Mucosa of descending colon (tissue), 3 donors: ENCODE data around the gene EPDR1. TPM values are rescaled to one million over a fixed set of nuclear protein-coding genes. Genes with fewer than 3 reads are reported as not detected.

ENCODE experiments used
- ATAC-seq: fragments of 200-7000 bp; cut with Tn5 transposase; one replicate; pipeline ENCODE4 v1.9.1; 2020; ENCODE audit warnings: mild to moderate bottlenecking, moderate library complexity
- DNase-seq, 3 donors: peaks; one replicate each; pipeline ENCODE4 v3.0.0-alpha.2; 2020
- H3K36me3 ChIP-seq: fragments of 200-600 bp; one replicate; pipeline ENCODE4 v1.8.0; 2021; ENCODE audit warnings: low read depth, mild to moderate bottlenecking
- H3K4me1 ChIP-seq: fragments of 200-600 bp; one replicate; pipeline ENCODE4 v1.8.0; 2021; ENCODE audit warnings: low read depth, mild to moderate bottlenecking
- H3K4me3 ChIP-seq: fragments of 200-600 bp; one replicate; pipeline ENCODE4 v1.8.0; 2021; ENCODE audit warnings: mild to moderate bottlenecking
- H3K9me3 ChIP-seq: fragments of 200-600 bp; one replicate; pipeline ENCODE4 v1.8.0; 2021; ENCODE audit warnings: mild to moderate bottlenecking
- CTCF ChIP-seq: fragments of 200-600 bp; IDR thresholded peaks from one replicate; pipeline ENCODE4 v1.8.0; 2022; ENCODE audit warnings: antibody characterized with exemption, mild to moderate bottlenecking
- intact Hi-C, 2 donors: fragments of 100-400 bp; cut with DNase I in 1 of 2; cut with micrococcal nuclease in 1 of 2; formaldehyde crosslinking; loops; one replicate each; pipeline versions ENCODE4 v1.11.0 to v1.11.1; 2022; cut with DNase I, micrococcal nuclease
- long read RNA-seq, 2 donors: library from polyadenylated mRNA; unstranded; transcript quantifications; one replicate each; pipeline ENCODE4 v2.0.0, GENCODE V29; 2019 to 2021
- total RNA-seq, 3 donors: library from RNA; stranded (reverse); fragmentation: NEBNext Ultra II Directional in 2 of 3; extraction: Animal tissue kit (Norgen Biotek cat#: 25700) in 2 of 3; gene quantifications; one replicate each; pipeline versions ENCODE4 v1.2.1 to v1.2.4, GENCODE V29; 2021 to 2023
- donor health status: DM: no; HTN: no; CAD: no; lungs with moderate emphysema.
- donor health status: DM: no; HTN: no; CAD: no.
- donor health status: DM: no; HTN: yes; CAD: no.

EPDR1 gene
- total RNA-seq, result 10 to 100 TPM in 2 of 3 donors, 1 to 10 TPM in 1; 9.6 to 25.8 (median 13.6) TPM
- long read RNA-seq, donor 1, transcript EPDR1-201 (3 exons, 2,599 nt), result major isoform, 19 of 19 reads
- long read RNA-seq, donor 1, partial matches to known transcripts, result 0 of 19 reads
- long read RNA-seq, donor 1, other reads (novel, unspliced or antisense), result 0 of 19 reads
- long read RNA-seq, donor 2, transcript EPDR1-201 (3 exons, 2,599 nt), result major isoform, 11 of 16 reads
- long read RNA-seq, donor 2, partial matches to known transcripts, result 0 of 16 reads
- long read RNA-seq, donor 2, other reads (novel, unspliced or antisense), result 0 of 16 reads

GRCh38 chr7:37920305-37920848, at the start of gene EPDR1:
EPDR1 (plus strand) TSS chr7:37920640; CDS start chr7:37920940, 300 bp downstream.
- peak in 2 of 3 donors; percentile 69 to 79 for DNase-seq
- peak within 1 kb of the TSS; percentile 27 for H3K4me3 ChIP-seq
- no peaks in the 10 kb centered on the region for H3K36me3 ChIP-seq
- TF ChIP-seq CTCF, result no peak
- intact Hi-C loops, result no loop called here
- ATAC-seq, result peak; percentile 86
- H3K9me3 ChIP-seq, result peaks cover 3% of the 10 kb centered on the region
- peaks cover 14% of the 10 kb centered on the region for H3K4me1 ChIP-seq

- no peak for TF ChIP-seq CTCF
- intact Hi-C loops, result no loop called here
- Histone ChIP-seq H3K4me3 (no peak overlapping the region), H3K9me3 (no peaks in the 10 kb centered on the region), H3K4me1 (no peaks in the 10 kb centered on the region), H3K36me3 (no peaks in the 10 kb centered on the region)
- ATAC-seq (no peak), DNase-seq (no peak)
Observed at GRCh38 chr7:37882086-37882485, 38.4 kb upstream of the EPDR1 start.

GRCh38 chr7:37893359-37893758, 27.1 kb upstream of the EPDR1 start:
- DNase-seq (no peak), ATAC-seq (no peak)
- Histone ChIP-seq H3K36me3 (no peaks in the 10 kb centered on the region), H3K4me1 (no peaks in the 10 kb centered on the region), H3K4me3 (no peak overlapping the region), H3K9me3 (no peaks in the 10 kb centered on the region)
- TF ChIP-seq CTCF, result no peak
- intact Hi-C loops, result no loop called here

- Histone ChIP-seq H3K36me3 (no peaks in the 10 kb centered on the region), H3K4me3 (no peak overlapping the region), H3K4me1 (no peaks in the 10 kb centered on the region), H3K9me3 (no peaks in the 10 kb centered on the region)
- intact Hi-C loops, result no loop called here
- ATAC-seq (no peak), DNase-seq (no peak)
- no peak for TF ChIP-seq CTCF
Observed at GRCh38 chr7:37894671-37895070, 25.8 kb upstream of the EPDR1 start.

GRCh38 chr7:37899712-37900247, 20.7 kb upstream of the EPDR1 start:
- ATAC-seq (no peak), DNase-seq (no peak)
- TF ChIP-seq CTCF, result no peak
- intact Hi-C loops, result no loop called here
- Histone ChIP-seq H3K4me1 (no peaks in the 10 kb centered on the region), H3K36me3 (no peaks in the 10 kb centered on the region), H3K4me3 (no peak overlapping the region), H3K9me3 (no peaks in the 10 kb centered on the region)
